Measurements from ENCODE around the gene TBX18. TPM values are rescaled to one million over a fixed set of nuclear protein-coding genes. Genes with fewer than 3 reads are reported as not detected.

The TBX18 gene
- total RNA-seq, 2 experiments from 2014 or later: not detected

DNA sequence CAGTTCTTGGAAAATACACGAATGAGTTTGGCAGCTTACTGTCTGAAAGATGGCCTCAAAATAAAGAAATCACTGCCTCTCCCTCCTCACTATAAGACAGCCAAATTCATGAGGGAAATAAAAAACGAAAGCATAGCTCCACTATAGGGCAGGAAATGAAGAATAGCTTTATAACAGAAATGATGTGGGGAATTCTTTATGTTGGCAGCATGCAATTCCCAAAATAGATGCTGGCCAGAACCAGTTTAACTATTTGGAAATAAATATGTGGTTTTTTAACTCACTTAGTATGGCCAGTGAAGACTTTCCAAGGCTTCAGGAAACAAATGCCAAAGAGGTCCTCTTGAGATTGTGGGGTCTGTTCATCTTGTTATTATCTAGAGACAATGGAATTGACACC lies 100.5 kb downstream of the TBX18 start:
- Histone ChIP-seq H3K9me2 (ENCODE audit: insufficient read depth, low read length) (no peaks in the 10 kb centered on the region), H3K27ac (ENCODE audit: low read depth, low read length, poor library complexity, severe bottlenecking) (no peak overlapping the region), H3K4me3 (ENCODE audit: low read depth, low read length, poor library complexity, severe bottlenecking) (no peak overlapping the region), H2AFZ (ENCODE audit: low read length) (no peak overlapping the region), H3K4me2 (ENCODE audit: low read length) (no peak overlapping the region), H3K36me3 (ENCODE audit: insufficient read depth, low read length) (no peaks in the 10 kb centered on the region), H3K9me3 (ENCODE audit: low read length) (no peaks in the 10 kb centered on the region), H3K4me1 (ENCODE audit: insufficient read depth, low read length, poor library complexity, severe bottlenecking) (no peaks in the 10 kb centered on the region), H3K79me2 (ENCODE audit: insufficient read depth, low read depth, low read length) (no peaks in the 10 kb centered on the region), H4K20me1 (ENCODE audit: insufficient read depth, low read length) (no peaks in the 10 kb centered on the region)
- ChIA-PET CTCF (ENCODE audit: unreplicated experiment) (no interaction called here), POLR2A (interaction anchor here (1.0 to 1.2 kb wide), 3 partner anchors 9 to 22 kb away, joined by 3 to 4 read pairs (median 3); no protein-coding TSS in a partner anchor)
- no TSS peak for BruUV-seq (replicated peaks)
- intact Hi-C loops (cut with micrococcal nuclease; ENCODE audit: unreplicated experiment): no loop called here
- TF ChIP-seq EZH2phosphoT487 (IDR thresholded peaks at IDR 0.05; ENCODE audit: borderline replicate concordance, low read depth, low read length) (no peak), CTCF (conservative IDR thresholded peaks at IDR 0.05; ENCODE audit: low read length) (no peak)
- DNase-seq (ENCODE audit: low spot score): no peak

GRCh38 chr6:84657486-84657885 lies 106.9 kb downstream of the TBX18 start:
- H3K79me2 ChIP-seq (ENCODE audit: insufficient read depth, low read depth, low read length): no peaks in the 10 kb centered on the region
- no peak overlapping the region for H3K27ac ChIP-seq (ENCODE audit: low read depth, low read length, poor library complexity, severe bottlenecking)
- H3K4me3 ChIP-seq (ENCODE audit: low read depth, low read length, poor library complexity, severe bottlenecking): no peak overlapping the region
- no peaks in the 10 kb centered on the region for H3K9me3 ChIP-seq (ENCODE audit: low read length)
- ChIA-PET POLR2A (no interaction called here), CTCF (ENCODE audit: unreplicated experiment) (no interaction called here)
- TF ChIP-seq EZH2phosphoT487 (IDR thresholded peaks at IDR 0.05; ENCODE audit: borderline replicate concordance, low read depth, low read length): no peak
- TF ChIP-seq CTCF (conservative IDR thresholded peaks at IDR 0.05; ENCODE audit: low read length): no peak
- intact Hi-C loops (cut with micrococcal nuclease; ENCODE audit: unreplicated experiment): no loop called here
- no TSS peak for BruUV-seq (replicated peaks)
- H3K4me2 ChIP-seq (ENCODE audit: low read length): no peak overlapping the region
- no peaks in the 10 kb centered on the region for H3K9me2 ChIP-seq (ENCODE audit: insufficient read depth, low read length)
- H4K20me1 ChIP-seq (ENCODE audit: insufficient read depth, low read length): no peaks in the 10 kb centered on the region
- no peak overlapping the region for H2AFZ ChIP-seq (ENCODE audit: low read length)
- DNase-seq (ENCODE audit: low spot score): no peak
- H3K36me3 ChIP-seq (ENCODE audit: insufficient read depth, low read length): no peaks in the 10 kb centered on the region
- H3K4me1 ChIP-seq (ENCODE audit: insufficient read depth, low read length, poor library complexity, severe bottlenecking): no peaks in the 10 kb centered on the region

DNA sequence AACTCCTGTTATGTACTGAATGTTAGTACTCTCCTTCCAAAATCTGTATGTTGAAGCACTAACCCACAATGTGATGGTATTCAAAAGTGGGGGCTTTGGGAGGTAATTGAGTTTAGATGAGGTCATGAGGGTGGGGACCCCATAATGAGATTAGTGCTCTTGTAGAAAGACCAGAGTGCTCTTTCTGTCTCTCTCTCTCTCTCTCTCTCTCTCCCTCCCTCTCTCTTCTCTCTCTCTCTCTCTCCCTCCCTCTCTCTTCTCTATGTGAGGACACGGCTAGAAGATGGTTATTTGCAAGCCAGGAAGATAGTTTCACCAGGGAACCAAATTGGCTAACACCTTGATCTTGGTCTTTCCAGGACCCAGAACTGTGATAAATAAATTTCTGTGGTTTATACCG lies 107.4 kb downstream of the TBX18 start:
- intact Hi-C loops (cut with micrococcal nuclease; ENCODE audit: unreplicated experiment): no loop called here
- no peaks in the 10 kb centered on the region for H3K9me2 ChIP-seq (ENCODE audit: insufficient read depth, low read length)
- no peak for TF ChIP-seq EZH2phosphoT487 (IDR thresholded peaks at IDR 0.05; ENCODE audit: borderline replicate concordance, low read depth, low read length)
- no peak for TF ChIP-seq CTCF (conservative IDR thresholded peaks at IDR 0.05; ENCODE audit: low read length)
- H3K4me2 ChIP-seq (ENCODE audit: low read length): no peak overlapping the region
- H3K4me1 ChIP-seq (ENCODE audit: insufficient read depth, low read length, poor library complexity, severe bottlenecking): no peaks in the 10 kb centered on the region
- H3K9me3 ChIP-seq (ENCODE audit: low read length): no peaks in the 10 kb centered on the region
- DNase-seq (ENCODE audit: low spot score): no peak
- CTCF ChIA-PET (ENCODE audit: unreplicated experiment): no interaction called here
- no TSS peak for BruUV-seq (replicated peaks)
- H3K4me3 ChIP-seq (ENCODE audit: low read depth, low read length, poor library complexity, severe bottlenecking): no peak overlapping the region
- H3K36me3 ChIP-seq (ENCODE audit: insufficient read depth, low read length): no peaks in the 10 kb centered on the region
- H3K79me2 ChIP-seq (ENCODE audit: insufficient read depth, low read depth, low read length): no peaks in the 10 kb centered on the region
- H2AFZ ChIP-seq (ENCODE audit: low read length): no peak overlapping the region
- POLR2A ChIA-PET: no interaction called here
- no peaks in the 10 kb centered on the region for H4K20me1 ChIP-seq (ENCODE audit: insufficient read depth, low read length)
- no peak overlapping the region for H3K27ac ChIP-seq (ENCODE audit: low read depth, low read length, poor library complexity, severe bottlenecking)
